MM.1S (cell line): ENCODE results near the gene BLTP3B.

ENCODE experiments used
- DNase-seq: peaks from one replicate; pipeline ENCODE4 v3.0.0-alpha.2; 2015
- H2AFZ ChIP-seq: fragments of 300-600 bp; sonication (generic); 2 replicates; pipeline ENCODE4 v1.6.0; 2016; ENCODE audit warnings: antibody characterized with exemption, low read length
- H3F3A ChIP-seq: fragments of 300-600 bp; sonication (generic); 2 replicates; pipeline ENCODE4 v1.6.1; 2016; ENCODE audit warnings: mild to moderate bottlenecking, antibody characterized with exemption, low read length, moderate library complexity, mixed read lengths; ENCODE audit not compliant: insufficient read depth
- H3K27ac ChIP-seq: fragments of 300-600 bp; sonication (generic); 2 replicates; pipeline ENCODE4 v1.5.1; 2016; ENCODE audit warnings: mild to moderate bottlenecking, low read length
- H3K27me3 ChIP-seq: fragments of 300-600 bp; sonication (generic); replicated peaks from 2 replicates; pipeline ENCODE4 v1.6.0; 2016; ENCODE audit warnings: low read length; ENCODE audit not compliant: insufficient read depth
- H3K36me3 ChIP-seq: fragments of 300-600 bp; sonication (generic); replicated peaks from 2 replicates; pipeline ENCODE4 v1.6.1; 2016; ENCODE audit warnings: mild to moderate bottlenecking, low read length, mixed read lengths; ENCODE audit not compliant: insufficient read depth
- H3K4me1 ChIP-seq: fragments of 300-600 bp; sonication (generic); 2 replicates; pipeline ENCODE4 v1.6.1; 2016; ENCODE audit warnings: low read length, mixed read lengths
- H3K4me2 ChIP-seq: fragments of 300-600 bp; sonication (generic); 2 replicates; pipeline ENCODE4 v1.6.0; 2016; ENCODE audit warnings: low read depth, low read length
- H3K4me3 ChIP-seq: fragments of 300-600 bp; sonication (generic); 2 replicates; pipeline ENCODE4 v1.5.1; 2016; ENCODE audit warnings: low read length, mixed read lengths
- H3K79me2 ChIP-seq: fragments of 300-600 bp; sonication (generic); 2 replicates; pipeline ENCODE4 v1.6.1; 2016; ENCODE audit warnings: mixed run types, low read length, mixed read lengths
- H3K9ac ChIP-seq: fragments of 300-600 bp; sonication (generic); 2 replicates; pipeline ENCODE4 v1.6.1; 2016; ENCODE audit warnings: low read length, mixed read lengths
- H3K9me2 ChIP-seq: fragments of 300-600 bp; sonication (generic); replicated peaks from 2 replicates; pipeline ENCODE4 v1.6.1; 2016; ENCODE audit warnings: mild to moderate bottlenecking, low read length, mixed read lengths; ENCODE audit not compliant: insufficient read depth
- H3K9me3 ChIP-seq: fragments of 300-600 bp; sonication (generic); replicated peaks from 2 replicates; pipeline ENCODE4 v1.6.1; 2016; ENCODE audit warnings: mild to moderate bottlenecking, low read length, mixed read lengths; ENCODE audit not compliant: insufficient read depth
- H4K20me1 ChIP-seq: fragments of 300-600 bp; sonication (generic); 2 replicates; pipeline ENCODE4 v1.6.1; 2016; ENCODE audit warnings: mild to moderate bottlenecking, low read length, moderate library complexity, mixed read lengths; ENCODE audit not compliant: insufficient read depth
- EZH2 ChIP-seq: fragments of 300-600 bp; sonication (generic); optimal IDR thresholded peaks from 2 replicates; pipeline ENCODE3; 2017; ENCODE audit warnings: low read depth, mild to moderate bottlenecking, antibody characterized with exemption, low read length, mixed read lengths
- EZH2phosphoT487 ChIP-seq: fragments of 300-600 bp; sonication (generic); IDR thresholded peaks from 2 replicates; pipeline ENCODE4 v1.6.1; 2018; ENCODE audit warnings: antibody characterized with exemption, low read length
- TF ChIP-seq, protein P1 (sequence below): fragments of 300-600 bp; sonication (generic); IDR thresholded peaks from 2 replicates; pipeline ENCODE4 v1.5.1; 2016; ENCODE audit warnings: antibody characterized with exemption, low read length, mixed read lengths

BLTP3B gene

DNA sequence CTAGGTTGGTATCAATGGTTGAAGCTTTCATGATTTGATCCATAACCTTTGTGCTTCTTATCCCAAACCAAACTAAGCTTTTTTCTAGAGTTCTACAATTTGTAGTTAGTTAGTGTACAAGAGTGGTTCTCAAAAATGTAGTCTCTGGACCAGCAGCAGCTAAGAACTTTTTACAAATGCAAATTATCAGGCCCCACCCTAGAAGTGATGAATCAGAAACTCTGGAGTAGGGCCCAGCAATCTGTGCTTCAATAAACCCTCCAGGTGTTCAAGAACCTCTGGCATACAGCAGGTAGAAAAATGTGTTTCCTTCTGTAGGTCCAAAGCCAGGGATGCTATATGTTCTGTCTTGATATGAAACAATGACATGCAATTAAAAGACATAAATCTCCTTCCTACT lies 31.8 kb upstream of the BLTP3B start:
- H3K27me3 ChIP-seq = no peaks in the 10 kb centered on the region
- H2AFZ ChIP-seq = no peak overlapping the region
- H3K4me3 ChIP-seq = no peak overlapping the region
- no peak overlapping the region for H3K4me2 ChIP-seq
- no peak overlapping the region for H3K9ac ChIP-seq
- DNase-seq = no peak
- H3K36me3 ChIP-seq = no peaks in the 10 kb centered on the region
- no peaks in the 10 kb centered on the region for H3K9me2 ChIP-seq
- H3K79me2 ChIP-seq = no peaks in the 10 kb centered on the region
- H3K27ac ChIP-seq = no peak overlapping the region
- H4K20me1 ChIP-seq = no peaks in the 10 kb centered on the region
- no peaks in the 10 kb centered on the region for H3K4me1 ChIP-seq
- H3F3A ChIP-seq = no peaks in the 10 kb centered on the region
- no peak for TF ChIP-seq EZH2
- no peak for TF ChIP-seq EZH2phosphoT487
- TF ChIP-seq, protein P1, sequence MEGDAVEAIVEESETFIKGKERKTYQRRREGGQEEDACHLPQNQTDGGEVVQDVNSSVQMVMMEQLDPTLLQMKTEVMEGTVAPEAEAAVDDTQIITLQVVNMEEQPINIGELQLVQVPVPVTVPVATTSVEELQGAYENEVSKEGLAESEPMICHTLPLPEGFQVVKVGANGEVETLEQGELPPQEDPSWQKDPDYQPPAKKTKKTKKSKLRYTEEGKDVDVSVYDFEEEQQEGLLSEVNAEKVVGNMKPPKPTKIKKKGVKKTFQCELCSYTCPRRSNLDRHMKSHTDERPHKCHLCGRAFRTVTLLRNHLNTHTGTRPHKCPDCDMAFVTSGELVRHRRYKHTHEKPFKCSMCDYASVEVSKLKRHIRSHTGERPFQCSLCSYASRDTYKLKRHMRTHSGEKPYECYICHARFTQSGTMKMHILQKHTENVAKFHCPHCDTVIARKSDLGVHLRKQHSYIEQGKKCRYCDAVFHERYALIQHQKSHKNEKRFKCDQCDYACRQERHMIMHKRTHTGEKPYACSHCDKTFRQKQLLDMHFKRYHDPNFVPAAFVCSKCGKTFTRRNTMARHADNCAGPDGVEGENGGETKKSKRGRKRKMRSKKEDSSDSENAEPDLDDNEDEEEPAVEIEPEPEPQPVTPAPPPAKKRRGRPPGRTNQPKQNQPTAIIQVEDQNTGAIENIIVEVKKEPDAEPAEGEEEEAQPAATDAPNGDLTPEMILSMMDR = no peak
- H3K9me3 ChIP-seq = no peaks in the 10 kb centered on the region

DNA sequence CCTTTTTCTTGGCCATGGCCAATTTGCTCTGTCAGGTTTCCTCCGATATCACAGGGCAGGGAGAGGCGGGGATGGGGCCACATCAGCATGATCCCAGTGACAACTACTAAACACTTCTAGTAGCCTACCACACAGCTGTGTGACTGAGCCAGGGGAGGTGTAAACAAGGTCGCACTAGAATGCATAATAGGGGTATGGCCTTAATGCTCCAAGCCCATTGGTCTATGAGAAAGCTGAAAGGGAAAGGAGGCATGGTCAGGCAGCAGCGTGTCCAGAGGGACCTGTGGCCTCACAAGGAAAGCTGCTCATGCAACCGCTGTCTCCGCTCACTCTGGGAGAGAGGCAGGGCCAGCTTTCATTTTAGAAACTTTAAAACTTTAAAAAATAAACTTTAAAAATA lies 30.4 kb upstream of the BLTP3B start:
- H3K9me2 ChIP-seq = no peaks in the 10 kb centered on the region
- H3K4me1 ChIP-seq = no peaks in the 10 kb centered on the region
- no peak overlapping the region for H3K4me3 ChIP-seq
- no peaks in the 10 kb centered on the region for H3K36me3 ChIP-seq
- no peak overlapping the region for H2AFZ ChIP-seq
- no peaks in the 10 kb centered on the region for H3K79me2 ChIP-seq
- H3K27ac ChIP-seq = no peak overlapping the region
- no peaks in the 10 kb centered on the region for H3F3A ChIP-seq
- H3K9ac ChIP-seq = no peak overlapping the region
- H3K27me3 ChIP-seq = no peaks in the 10 kb centered on the region
- no peak for DNase-seq
- no peak overlapping the region for H3K4me2 ChIP-seq
- TF ChIP-seq, protein P1 = no peak
- TF ChIP-seq EZH2phosphoT487 = no peak
- no peak for TF ChIP-seq EZH2
- H4K20me1 ChIP-seq = no peaks in the 10 kb centered on the region
- no peaks in the 10 kb centered on the region for H3K9me3 ChIP-seq

DNA sequence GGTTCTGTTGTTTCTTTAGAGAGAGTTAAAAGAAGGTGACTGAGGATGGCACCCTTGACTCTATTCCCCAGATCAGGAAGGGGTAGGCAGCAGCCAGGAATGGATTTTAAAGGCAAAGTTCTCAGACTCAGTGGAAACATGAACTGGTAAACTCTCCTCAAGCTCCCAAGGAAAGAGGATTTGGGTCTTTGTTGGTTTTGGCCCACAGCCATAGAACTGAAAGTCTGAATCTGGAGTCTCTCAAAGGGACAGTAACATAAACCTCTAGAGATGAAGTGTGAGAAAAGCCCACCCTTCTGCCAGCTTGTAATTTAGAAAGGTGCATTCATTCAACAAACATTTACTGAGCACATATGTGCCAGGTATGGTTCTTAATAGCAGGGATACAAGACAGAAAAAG lies 28.6 kb upstream of the BLTP3B start:
- Histone ChIP-seq H3F3A (no peaks in the 10 kb centered on the region), H3K27me3 (no peaks in the 10 kb centered on the region), H3K9me2 (no peaks in the 10 kb centered on the region), H3K4me1 (no peaks in the 10 kb centered on the region), H3K36me3 (no peaks in the 10 kb centered on the region), H3K9ac (no peak overlapping the region), H3K9me3 (no peaks in the 10 kb centered on the region), H3K4me2 (no peak overlapping the region), H2AFZ (no peak overlapping the region), H4K20me1 (no peaks in the 10 kb centered on the region), H3K79me2 (no peaks in the 10 kb centered on the region), H3K27ac (no peak overlapping the region), H3K4me3 (no peak overlapping the region)
- TF ChIP-seq EZH2phosphoT487 (no peak), EZH2 (no peak)
- TF ChIP-seq, protein P1 = no peak
- no peak for DNase-seq
